ENCODE data around the gene RGS7. TPM values are rescaled to one million over a fixed set of nuclear protein-coding genes. Genes with fewer than 3 reads are reported as not detected.
"Not testable (repeated sequence)": the region's sequence is repeated elsewhere in the genome, so short reads cannot be mapped to it uniquely, and the experiment has no call there.

Gene RGS7
- total RNA-seq, 2 donors from 2014 or later: not detected

DNA sequence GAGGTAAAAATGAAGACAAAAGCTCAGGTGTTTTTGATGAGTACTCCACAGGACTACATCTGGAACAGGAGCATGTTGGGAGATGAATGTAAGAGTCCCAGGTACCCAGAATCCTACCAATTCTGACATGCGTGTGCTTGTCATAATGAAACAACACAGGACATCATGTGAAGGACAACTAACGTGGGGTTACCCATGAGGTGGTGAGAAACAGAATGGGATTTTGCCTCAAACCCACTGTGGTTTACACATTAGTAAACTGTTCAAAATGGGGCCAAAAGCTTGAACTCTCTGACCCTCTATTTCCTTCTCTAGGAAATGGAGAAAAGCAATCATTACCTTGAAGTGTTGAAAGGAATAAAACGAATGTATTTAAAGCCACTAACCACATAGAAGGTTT, 266.2 kb downstream of the RGS7 start:
- no peak overlapping the region for H3K27ac Mint-ChIP-seq
- H3K4me1 Mint-ChIP-seq: no peaks in the 10 kb centered on the region
- no peaks in the 10 kb centered on the region for H3K27me3 Mint-ChIP-seq
- no peaks in the 10 kb centered on the region for H3K9me3 ChIP-seq (ENCODE audit: control insufficient read depth, low read length, poor library complexity, severe bottlenecking)
- ATAC-seq (no peak), DNase-seq (no peak)
- no peaks in the 10 kb centered on the region for H3K36me3 Mint-ChIP-seq (ENCODE audit: low read depth)
- no peak overlapping the region for H3K4me3 Mint-ChIP-seq

DNA sequence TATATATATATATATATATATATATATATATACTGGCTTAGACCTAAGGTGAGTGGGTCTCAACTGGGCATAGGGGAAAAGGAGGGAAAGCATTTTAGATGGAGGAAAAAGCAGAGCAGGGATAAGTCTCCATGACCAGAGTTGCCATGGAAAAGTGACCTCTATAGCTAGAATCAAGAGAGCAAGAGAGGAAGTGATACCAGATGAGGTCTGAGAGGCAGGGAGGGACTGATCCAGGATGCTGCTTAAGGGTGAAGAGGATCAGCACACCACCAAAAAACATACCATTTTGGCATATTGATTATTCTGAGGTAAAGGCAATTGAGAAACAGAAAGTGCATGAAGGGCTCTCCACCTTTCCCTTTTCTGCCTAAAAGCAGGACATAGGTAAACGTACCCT, 267.9 kb downstream of the RGS7 start:
- not testable (repeated sequence) for H3K27ac Mint-ChIP-seq; H3K27me3 Mint-ChIP-seq; ATAC-seq; H3K9me3 ChIP-seq (ENCODE audit: control insufficient read depth, low read length, poor library complexity, severe bottlenecking); DNase-seq; H3K4me1 Mint-ChIP-seq; H3K36me3 Mint-ChIP-seq (ENCODE audit: low read depth); H3K4me3 Mint-ChIP-seq

DNA sequence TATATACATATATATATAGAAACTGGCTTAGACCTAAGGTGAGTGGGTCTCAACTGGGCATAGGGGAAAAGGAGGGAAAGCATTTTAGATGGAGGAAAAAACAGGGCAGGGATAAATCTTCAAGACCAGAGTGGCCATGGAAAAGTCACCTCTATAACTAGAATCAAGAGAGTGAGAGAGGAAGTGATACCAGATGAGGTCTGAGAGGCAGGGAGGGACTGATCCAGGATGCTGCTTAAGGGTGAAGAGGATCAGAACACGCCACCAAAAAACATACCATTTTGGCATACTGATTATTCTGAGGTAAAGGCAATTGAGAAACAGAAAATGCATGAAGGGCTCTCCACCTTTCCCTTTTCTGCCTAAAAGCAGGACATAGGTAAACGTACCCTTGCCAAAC, 268.9 kb downstream of the RGS7 start:
- H3K9me3 ChIP-seq (ENCODE audit: control insufficient read depth, low read length, poor library complexity, severe bottlenecking); H3K27ac Mint-ChIP-seq; H3K27me3 Mint-ChIP-seq; H3K4me3 Mint-ChIP-seq; ATAC-seq; DNase-seq; H3K36me3 Mint-ChIP-seq (ENCODE audit: low read depth); H3K4me1 Mint-ChIP-seq: not testable (repeated sequence)

DNA sequence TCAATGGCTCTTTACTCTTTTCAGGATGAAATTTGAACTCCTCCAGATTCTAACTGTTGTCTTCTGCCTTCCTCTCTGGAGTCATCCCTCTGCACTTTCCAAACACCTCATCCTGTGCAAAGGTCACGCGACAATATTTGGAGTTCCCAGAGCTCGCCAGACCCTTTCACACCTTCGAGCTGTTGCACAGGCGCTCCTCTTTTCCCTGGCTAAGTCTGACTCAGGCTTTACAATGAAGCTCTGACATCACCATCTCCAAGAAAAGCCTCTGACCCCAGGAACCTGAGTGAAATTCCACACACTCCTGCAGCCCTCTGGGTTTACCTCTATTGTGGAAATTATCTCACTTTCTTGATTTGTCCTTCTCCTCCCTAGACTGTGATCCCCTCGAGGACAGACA, 270.3 kb downstream of the RGS7 start:
- ATAC-seq: no peak
- H3K27ac Mint-ChIP-seq: no peak overlapping the region
- no peaks in the 10 kb centered on the region for H3K4me1 Mint-ChIP-seq
- no peak overlapping the region for H3K4me3 Mint-ChIP-seq
- no peaks in the 10 kb centered on the region for H3K27me3 Mint-ChIP-seq
- no peak for DNase-seq
- H3K9me3 ChIP-seq (ENCODE audit: control insufficient read depth, low read length, poor library complexity, severe bottlenecking): no peaks in the 10 kb centered on the region
- H3K36me3 Mint-ChIP-seq (ENCODE audit: low read depth): no peaks in the 10 kb centered on the region

DNA sequence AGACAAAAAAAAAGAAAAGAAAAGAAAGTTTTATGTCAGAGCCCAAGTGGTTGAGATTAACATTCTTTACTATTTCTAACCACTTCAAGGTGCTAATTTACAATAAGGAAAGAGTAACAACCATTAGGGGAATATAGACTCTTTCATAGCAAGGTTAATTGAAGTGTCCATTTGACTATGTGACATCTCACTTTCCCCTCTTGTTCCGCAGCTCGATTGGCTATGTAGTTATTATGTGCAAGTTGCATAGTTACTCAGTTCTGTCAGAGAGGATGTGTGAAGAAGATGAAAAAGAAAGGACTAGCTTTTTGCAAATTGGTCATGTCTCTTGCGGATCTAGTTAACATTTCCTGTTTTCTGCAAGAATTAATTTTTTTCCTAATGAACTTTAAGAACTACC, 273.7 kb downstream of the RGS7 start:
- ATAC-seq (no peak), DNase-seq (no peak)
- H3K4me3 Mint-ChIP-seq: no peak overlapping the region
- no peaks in the 10 kb centered on the region for H3K27me3 Mint-ChIP-seq
- no peaks in the 10 kb centered on the region for H3K36me3 Mint-ChIP-seq (ENCODE audit: low read depth)
- H3K9me3 ChIP-seq (ENCODE audit: control insufficient read depth, low read length, poor library complexity, severe bottlenecking): no peaks in the 10 kb centered on the region
- H3K4me1 Mint-ChIP-seq: no peaks in the 10 kb centered on the region
- no peak overlapping the region for H3K27ac Mint-ChIP-seq

DNA sequence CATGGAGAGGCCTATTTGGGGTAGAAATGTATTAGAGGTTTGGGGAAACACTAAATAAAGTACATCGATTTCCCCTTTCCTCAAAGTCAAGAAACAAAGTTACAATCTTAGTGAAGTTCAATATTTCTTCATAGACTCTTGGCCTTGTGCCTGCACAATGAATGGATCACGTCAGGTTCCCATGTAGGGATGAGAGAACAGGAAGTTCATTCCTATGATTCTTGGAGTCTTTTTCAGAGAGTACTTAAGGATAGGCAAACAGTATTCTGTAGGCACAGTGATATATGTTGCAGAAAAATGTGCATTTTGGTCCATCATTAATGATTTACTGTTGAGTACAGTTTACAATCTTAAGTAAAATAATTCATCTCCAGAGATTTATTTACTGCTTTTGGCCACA, 275.5 kb downstream of the RGS7 start:
- DNase-seq (no peak), ATAC-seq (no peak)
- Mint-ChIP-seq H3K27me3 (peaks cover 5% of the 10 kb centered on the region), H3K4me3 (no peak overlapping the region), H3K4me1 (no peaks in the 10 kb centered on the region), H3K27ac (no peak overlapping the region), H3K36me3 (ENCODE audit: low read depth) (no peaks in the 10 kb centered on the region)
- H3K9me3 ChIP-seq (ENCODE audit: control insufficient read depth, low read length, poor library complexity, severe bottlenecking): no peaks in the 10 kb centered on the region

DNA sequence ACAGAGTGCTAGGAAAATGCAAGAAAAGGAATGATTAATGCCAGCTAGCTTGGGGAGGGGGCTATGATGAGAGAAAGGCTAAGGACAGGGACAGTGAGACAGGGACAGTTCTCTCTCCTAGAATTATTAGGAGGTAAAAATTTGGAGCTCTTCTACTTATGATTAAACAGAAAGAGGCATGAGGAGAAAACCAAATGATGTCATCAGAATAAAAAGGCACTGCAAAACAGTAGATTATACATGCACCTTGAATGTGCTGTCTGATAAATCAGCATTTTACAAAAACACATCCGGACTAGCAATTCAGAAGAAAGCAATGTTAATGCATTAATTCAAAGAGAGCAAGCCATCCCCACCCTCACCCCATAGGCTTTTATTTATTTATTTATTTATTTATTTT, 277.5 kb downstream of the RGS7 start:
- Mint-ChIP-seq H3K27ac (no peak overlapping the region), H3K4me3 (no peak overlapping the region), H3K36me3 (ENCODE audit: low read depth) (no peaks in the 10 kb centered on the region), H3K27me3 (peaks cover 5% of the 10 kb centered on the region), H3K4me1 (no peaks in the 10 kb centered on the region)
- no peak for ATAC-seq
- H3K9me3 ChIP-seq (ENCODE audit: control insufficient read depth, low read length, poor library complexity, severe bottlenecking): no peaks in the 10 kb centered on the region
- DNase-seq: no peak

DNA sequence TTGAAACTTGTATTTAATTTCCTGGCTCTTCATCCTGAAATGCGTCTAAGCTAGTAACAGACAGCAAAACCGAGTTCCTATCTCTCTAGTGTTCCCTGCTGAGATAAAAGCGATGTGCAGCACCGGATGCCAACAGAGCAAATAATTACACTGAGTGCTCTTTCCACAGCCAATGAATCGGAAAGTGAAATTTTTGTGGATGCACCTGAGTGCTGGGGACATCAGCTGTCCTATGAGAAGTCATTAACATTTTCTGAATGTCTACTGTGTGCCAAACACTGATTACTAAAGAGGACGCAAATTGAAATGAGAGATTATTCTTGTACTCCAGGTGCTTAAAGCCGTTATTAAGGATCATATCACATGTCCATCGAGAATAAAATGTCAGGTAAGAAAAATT, 278.0 kb downstream of the RGS7 start:
- ATAC-seq: no peak
- no peak overlapping the region for H3K27ac Mint-ChIP-seq
- no peak overlapping the region for H3K4me3 Mint-ChIP-seq
- no peaks in the 10 kb centered on the region for H3K4me1 Mint-ChIP-seq
- H3K36me3 Mint-ChIP-seq (ENCODE audit: low read depth): no peaks in the 10 kb centered on the region
- H3K27me3 Mint-ChIP-seq: peaks cover 5% of the 10 kb centered on the region
- no peak for DNase-seq
- no peaks in the 10 kb centered on the region for H3K9me3 ChIP-seq (ENCODE audit: control insufficient read depth, low read length, poor library complexity, severe bottlenecking)

DNA sequence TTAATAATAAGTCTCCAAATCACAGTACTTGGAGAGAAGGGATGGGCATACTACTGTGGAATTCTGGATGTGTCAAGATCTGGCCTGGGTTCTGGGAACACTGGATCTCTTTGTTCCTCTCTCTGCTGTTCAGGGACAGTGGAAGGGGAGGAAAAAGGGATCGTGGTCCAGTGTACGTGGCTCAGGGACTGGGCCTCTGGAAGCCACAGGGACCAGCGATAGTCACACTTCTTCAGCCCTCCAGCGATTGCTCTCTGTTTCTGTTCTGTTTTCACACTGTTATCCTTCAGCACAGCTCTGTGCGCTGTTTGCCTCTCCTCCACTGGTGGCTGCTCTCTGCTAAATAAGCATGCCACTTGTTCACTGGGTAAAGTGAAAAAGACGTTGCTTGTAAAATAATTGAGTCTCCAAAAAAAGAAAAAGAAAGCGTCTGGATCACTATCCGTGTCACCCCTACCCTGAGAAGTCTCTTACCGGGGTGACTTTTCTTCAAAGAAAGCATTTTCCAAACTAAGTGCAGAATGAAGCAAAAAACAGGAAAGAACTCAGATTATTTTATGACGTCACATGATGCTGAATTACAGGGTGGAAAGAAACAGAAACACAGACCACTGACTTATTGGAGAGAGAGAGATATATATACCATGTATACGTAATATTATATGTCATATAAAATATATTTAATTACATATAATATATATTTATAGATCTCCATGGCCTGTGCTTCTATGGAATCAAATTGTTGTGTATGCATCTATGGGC, 279.4 kb downstream of the RGS7 start:
- Mint-ChIP-seq H3K4me1 (no peaks in the 10 kb centered on the region), H3K4me3 (no peak overlapping the region), H3K27me3 (peaks cover 5% of the 10 kb centered on the region), H3K27ac (no peak overlapping the region), H3K36me3 (ENCODE audit: low read depth) (no peaks in the 10 kb centered on the region)
- H3K9me3 ChIP-seq (ENCODE audit: control insufficient read depth, low read length, poor library complexity, severe bottlenecking): no peaks in the 10 kb centered on the region
- ATAC-seq: no peak
- DNase-seq: no peak

DNA sequence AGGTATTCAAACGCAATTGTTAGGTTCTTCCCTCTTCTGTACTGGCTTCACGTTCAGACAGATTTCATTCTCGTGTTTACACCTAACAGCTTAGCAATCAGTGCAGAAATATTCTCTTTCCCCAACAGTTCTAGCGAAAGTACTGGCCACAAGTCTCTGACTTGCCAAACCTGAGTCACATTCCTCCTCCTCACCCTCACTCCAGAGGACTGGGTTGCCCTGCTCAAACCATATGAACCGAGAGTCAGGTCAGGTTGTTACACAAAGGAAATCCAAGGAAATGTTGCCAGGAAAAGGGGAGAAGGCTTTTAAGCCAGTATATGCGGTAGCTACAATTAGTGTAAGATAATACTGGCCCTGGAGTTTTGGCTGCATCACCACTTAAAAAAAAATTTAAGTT, 282.5 kb downstream of the RGS7 start:
- H3K27me3 Mint-ChIP-seq: peaks cover 5% of the 10 kb centered on the region
- H3K4me1 Mint-ChIP-seq: no peaks in the 10 kb centered on the region
- ATAC-seq: no peak
- H3K4me3 Mint-ChIP-seq: no peak overlapping the region
- no peak overlapping the region for H3K27ac Mint-ChIP-seq
- no peak for DNase-seq
- no peaks in the 10 kb centered on the region for H3K36me3 Mint-ChIP-seq (ENCODE audit: low read depth)
- no peaks in the 10 kb centered on the region for H3K9me3 ChIP-seq (ENCODE audit: control insufficient read depth, low read length, poor library complexity, severe bottlenecking)

DNA sequence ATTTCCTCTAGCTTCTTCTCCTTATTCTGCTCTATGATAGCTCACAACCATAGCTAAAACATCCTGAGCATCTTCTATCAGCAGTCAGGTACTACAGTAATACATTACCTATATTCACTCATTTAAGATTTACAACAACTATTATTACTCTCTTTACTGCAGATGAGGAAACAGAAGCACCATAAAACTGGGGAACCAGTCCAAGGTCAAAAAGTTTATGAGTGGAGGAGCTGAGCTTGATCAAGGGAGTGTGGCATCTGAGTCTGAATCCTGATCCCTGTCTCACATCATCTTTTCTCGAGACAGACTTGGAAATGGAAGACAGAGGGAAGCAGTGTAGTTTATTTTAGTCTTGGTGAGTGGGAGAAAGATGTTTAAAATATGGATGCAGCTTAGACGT, 288.6 kb downstream of the RGS7 start:
- H3K4me1 Mint-ChIP-seq: no peaks in the 10 kb centered on the region
- H3K27me3 Mint-ChIP-seq: no peaks in the 10 kb centered on the region
- H3K4me3 Mint-ChIP-seq: no peak overlapping the region
- no peaks in the 10 kb centered on the region for H3K9me3 ChIP-seq (ENCODE audit: control insufficient read depth, low read length, poor library complexity, severe bottlenecking)
- H3K27ac Mint-ChIP-seq: no peak overlapping the region
- H3K36me3 Mint-ChIP-seq (ENCODE audit: low read depth): no peaks in the 10 kb centered on the region
- DNase-seq (no peak), ATAC-seq (no peak)

DNA sequence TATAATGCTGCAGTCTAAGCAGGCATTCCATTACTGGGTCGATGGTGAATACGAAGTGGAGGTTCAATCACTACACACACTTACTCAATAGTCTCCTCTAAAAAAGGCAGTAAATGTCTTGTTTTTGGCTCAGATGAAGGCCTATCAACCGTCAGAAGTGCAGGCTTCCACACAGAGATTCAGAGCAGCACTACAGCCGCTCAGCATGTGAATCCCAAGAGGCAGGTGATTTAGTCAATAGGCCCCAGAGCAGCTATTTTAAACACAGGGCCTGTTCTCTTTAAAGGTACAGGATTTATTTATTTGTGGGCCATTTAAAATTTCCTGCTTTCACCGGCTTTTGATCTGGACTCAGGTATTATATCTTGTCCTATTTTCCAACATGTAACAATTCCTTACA, 293.7 kb downstream of the RGS7 start:
- ATAC-seq: no peak
- Mint-ChIP-seq H3K4me3 (no peak overlapping the region), H3K4me1 (no peaks in the 10 kb centered on the region), H3K36me3 (ENCODE audit: low read depth) (no peaks in the 10 kb centered on the region), H3K27me3 (no peaks in the 10 kb centered on the region), H3K27ac (no peak overlapping the region)
- H3K9me3 ChIP-seq (ENCODE audit: control insufficient read depth, low read length, poor library complexity, severe bottlenecking): no peaks in the 10 kb centered on the region
- DNase-seq: no peak

DNA sequence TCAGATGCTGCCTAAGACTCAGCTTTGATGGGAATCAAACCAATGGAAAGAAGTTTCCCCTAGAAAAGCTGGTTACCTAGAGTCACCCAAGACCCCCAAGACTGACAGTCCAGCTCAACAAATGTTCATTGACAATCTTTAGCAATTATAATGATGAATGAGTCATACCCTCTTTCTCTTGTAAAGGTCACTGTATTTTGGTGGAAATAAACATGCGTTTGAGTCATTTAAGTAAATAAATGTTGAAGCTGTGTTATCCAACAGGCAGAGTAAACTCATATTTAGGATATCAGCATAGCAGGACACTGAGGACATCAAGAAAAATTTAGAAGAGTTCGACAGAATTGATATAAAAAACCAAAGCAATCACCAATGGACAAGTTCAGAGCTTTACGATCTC, 295.9 kb downstream of the RGS7 start:
- ATAC-seq: no peak

DNA sequence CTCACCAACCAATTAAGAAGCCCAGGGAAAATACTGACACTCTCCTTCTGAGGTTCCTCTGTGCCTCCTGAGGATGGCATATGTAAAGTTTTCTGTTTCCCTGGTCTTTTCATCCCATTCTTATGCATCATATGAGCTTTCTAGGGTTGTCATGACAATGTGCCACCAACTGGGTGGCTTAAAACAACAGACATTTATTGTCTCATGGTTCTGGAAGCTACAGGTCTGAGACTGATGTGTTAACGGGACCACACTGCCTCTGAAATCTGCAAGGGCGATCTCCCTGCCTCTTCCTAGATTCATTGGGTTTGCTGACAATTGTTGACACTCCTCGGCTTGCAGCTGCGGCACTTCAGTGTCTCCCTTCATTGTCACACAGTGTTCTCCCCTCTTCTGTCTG, 308.4 kb downstream of the RGS7 start:
- no peak overlapping the region for H3K4me3 Mint-ChIP-seq
- ATAC-seq: no peak
- H3K27ac Mint-ChIP-seq: no peak overlapping the region
- H3K9me3 ChIP-seq (ENCODE audit: control insufficient read depth, low read length, poor library complexity, severe bottlenecking): no peaks in the 10 kb centered on the region
- no peaks in the 10 kb centered on the region for H3K27me3 Mint-ChIP-seq
- DNase-seq: no peak
- H3K36me3 Mint-ChIP-seq (ENCODE audit: low read depth): no peaks in the 10 kb centered on the region
- H3K4me1 Mint-ChIP-seq: no peaks in the 10 kb centered on the region

More for the DNA sequence above, 295.9 kb downstream of the RGS7 start:
- no peaks in the 10 kb centered on the region for H3K9me3 ChIP-seq (ENCODE audit: control insufficient read depth, low read length, poor library complexity, severe bottlenecking)
- Mint-ChIP-seq H3K36me3 (ENCODE audit: low read depth) (no peaks in the 10 kb centered on the region), H3K4me1 (no peaks in the 10 kb centered on the region), H3K27me3 (no peaks in the 10 kb centered on the region), H3K27ac (no peak overlapping the region), H3K4me3 (no peak overlapping the region)
- DNase-seq: no peak
